K562 (cell line): ENCODE data around the gene PRTN3. TPM values are rescaled to one million over a fixed set of nuclear protein-coding genes. Genes with fewer than 3 reads are reported as not detected.

Experiments
- ATAC-seq: fragments of 200-7000 bp; cut with Tn5 transposase; 3 replicates; pipeline ENCODE4 v1.9.1; 2020; ENCODE audit warnings: moderate library complexity
- BruUV-seq: library from RNA; stranded (reverse); fragments of 400-500 nt; replicated peaks from 2 replicates; lab custom pipeline; 2021; lab: Mats Ljungman, UMichigan
- CTCF ChIA-PET: fragments of 300-600 bp; formaldehyde crosslinking; extraction: SDS; loops from one replicate; lab custom pipeline; 2021; ENCODE audit warnings: low intra/inter-chr PET ratio; lab: Yijun Ruan, JAX
- POLR2A ChIA-PET: fragments of 300-600, 350-650 bp; sonication (Branson Sonifier 250); formaldehyde crosslinking; extraction: SDS; loops from one replicate; lab custom pipeline; 2021; ENCODE audit warnings: antibody characterized with exemption, inconsistent platforms; lab: Yijun Ruan, JAX
- DNase-seq, 4 experiments: peaks; one replicate each; pipeline versions ENCODE4 v3.0.0 to v3.0.0-alpha.2; 2011 to 2018; ENCODE audit warnings: low spot score in 3 of 4, mixed read lengths in 3 of 4; ENCODE audit errors: extremely low read depth in 1 of 4
- FAIRE-seq: peaks from 2 replicates; lab custom pipeline; 2011; peaks lifted over from hg19 to GRCh38; lab: Jason Lieb, UNC
- H2AFZ ChIP-seq: 2 replicates; pipeline ENCODE4 v1.6.0; 2011; ENCODE audit warnings: low read depth, low read length, control low read depth, inconsistent platforms
- H3K27ac ChIP-seq: fragments of 200-600 bp; 3 replicates; pipeline ENCODE4 v1.8.0; 2011; ENCODE audit warnings: low read depth, mild to moderate bottlenecking, control low read depth, inconsistent platforms, low read length, moderate library complexity, mixed read lengths; ENCODE audit errors: extremely low read depth
- H3K27me3 ChIP-seq, 2 experiments: fragments of 300-600 bp in 1 of 2; 2 replicates in 1 of 2; 3 replicates in 1 of 2; pipeline versions ENCODE4 v1.6.0 to v1.8.0; 2011; ENCODE audit warnings: inconsistent platforms in 2 of 2, low read length in 2 of 2, mild to moderate bottlenecking in 1 of 2, mixed read lengths in 1 of 2, moderate library complexity in 1 of 2; ENCODE audit not compliant: control insufficient read depth in 2 of 2, insufficient read depth in 2 of 2
- H3K36me3 ChIP-seq: fragments of 300-600 bp; 3 replicates; pipeline ENCODE4 v1.8.0; 2011; ENCODE audit warnings: mild to moderate bottlenecking, low read length, inconsistent platforms; ENCODE audit not compliant: control insufficient read depth, insufficient read depth
- H3K4me1 ChIP-seq, 2 experiments: fragments of 200-600 bp in 1 of 2; replicated peaks in 1 of 2; 2 replicates in 1 of 2; 3 replicates in 1 of 2; pipeline versions ENCODE4 v1.5.1 to v1.8.0; 2011; ENCODE audit warnings: inconsistent platforms in 2 of 2, low read length in 2 of 2, mild to moderate bottlenecking in 1 of 2, mixed read lengths in 1 of 2, moderate library complexity in 1 of 2; ENCODE audit not compliant: control insufficient read depth in 2 of 2, insufficient read depth in 2 of 2
- H3K4me2 ChIP-seq: 2 replicates; pipeline ENCODE4 v1.6.1; 2011; ENCODE audit warnings: low read length, control low read depth, inconsistent platforms, mixed read lengths; ENCODE audit not compliant: insufficient read depth
- H3K4me3 ChIP-seq: fragments of 200-600 bp; sonication (generic), shearing (Covaris generic); 2 replicates; pipeline ENCODE4 v1.5.1; 2016; ENCODE audit warnings: control low read depth, inconsistent platforms
- H3K79me2 ChIP-seq: fragments of 200-600 bp; 3 replicates; pipeline ENCODE4 v1.8.0; 2011; ENCODE audit warnings: low read length, inconsistent platforms; ENCODE audit not compliant: control insufficient read depth, insufficient read depth
- H3K9ac ChIP-seq, 2 experiments: 2 replicates each; pipeline versions ENCODE4 v1.6.0 to v1.6.1; 2011; ENCODE audit warnings: low read depth in 2 of 2, low read length in 2 of 2, control low read depth in 1 of 2, inconsistent platforms in 1 of 2, mild to moderate bottlenecking in 1 of 2, mixed read lengths in 1 of 2; ENCODE audit not compliant: insufficient read depth in 1 of 2
- H3K9me1 ChIP-seq: one replicate; pipeline ENCODE4 v1.6.0; 2011; ENCODE audit warnings: inconsistent platforms, mild to moderate bottlenecking, low read length, moderate library complexity; ENCODE audit not compliant: control insufficient read depth, insufficient read depth
- H3K9me3 ChIP-seq: replicated peaks from 2 replicates; pipeline ENCODE4 v1.5.1; 2011; ENCODE audit warnings: low read depth, low read length, inconsistent platforms; ENCODE audit not compliant: control insufficient read depth, insufficient read depth
- H4K20me1 ChIP-seq: replicated peaks from 2 replicates; pipeline ENCODE4 v1.6.1; 2011; ENCODE audit warnings: low read length, inconsistent platforms, mixed read lengths; ENCODE audit not compliant: control insufficient read depth, insufficient read depth
- CBFA2T2 ChIP-seq: fragments of 450-650 bp; conservative IDR thresholded peaks from 2 replicates; pipeline ENCODE4 v1.6.1; 2017; ENCODE audit warnings: mild to moderate bottlenecking
- CBX1 ChIP-seq: sonication (generic); IDR thresholded peaks from 2 replicates; pipeline ENCODE4 v1.6.1; 2016; ENCODE audit warnings: antibody characterized with exemption, low read depth, mild to moderate bottlenecking
- CCNT2 ChIP-seq: IDR thresholded peaks from 2 replicates; pipeline ENCODE4 v1.6.1; 2011; ENCODE audit warnings: borderline replicate concordance, low read depth, mild to moderate bottlenecking, moderate library complexity, mixed read lengths, low read length; ENCODE audit not compliant: insufficient read length; ENCODE audit errors: extremely low read depth
- HMGN3 ChIP-seq: IDR thresholded peaks from 2 replicates; pipeline ENCODE4 v1.6.1; 2011; ENCODE audit warnings: borderline replicate concordance, low read depth, mild to moderate bottlenecking, mixed read lengths, low read length; ENCODE audit not compliant: insufficient read length; ENCODE audit errors: extremely low read depth
- HOXB6 ChIP-seq: fragments of 250-450 bp; sonication (Bioruptor Pico); IDR thresholded peaks from 2 replicates; pipeline ENCODE4 v1.5.1; 2022; ENCODE audit warnings: mild to moderate bottlenecking, borderline replicate concordance
- KAT8 ChIP-seq: fragments of 450-650 bp; IDR thresholded peaks from 2 replicates; pipeline ENCODE4 v1.6.1; 2016; ENCODE audit warnings: low read depth, mild to moderate bottlenecking
- KDM5B ChIP-seq: fragments of 200-600 bp; sonication (generic); IDR thresholded peaks from 2 replicates; pipeline ENCODE4 v1.6.1; 2012; ENCODE audit warnings: low read depth, mild to moderate bottlenecking, moderate library complexity, low read length, control low read depth, inconsistent platforms; ENCODE audit not compliant: insufficient replicate concordance
- MYNN ChIP-seq, 2 experiments: sonication (generic); formaldehyde crosslinking in 1 of 2; IDR thresholded peaks; 2 replicates each; pipeline versions ENCODE4 v1.5.0 to v1.6.1; 2016 to 2020; ENCODE audit warnings: antibody characterized with exemption in 1 of 2, missing genetic modification reagents in 1 of 2
- PTTG1 ChIP-seq: fragments of 450-650 bp; IDR thresholded peaks from 2 replicates; pipeline ENCODE4 v1.6.1; 2016; ENCODE audit warnings: low read depth, mild to moderate bottlenecking, missing genetic modification characterization, missing compliant biosample characterization
- RBBP5 ChIP-seq: fragments of 200-600 bp; sonication (generic); IDR thresholded peaks from 2 replicates; pipeline ENCODE4 v1.6.1; 2012; ENCODE audit warnings: borderline replicate concordance, mild to moderate bottlenecking, low read length, control low read depth, inconsistent platforms; ENCODE audit not compliant: insufficient read depth, poor library complexity, severe bottlenecking
- SIRT6 ChIP-seq: IDR thresholded peaks from one replicate; pipeline ENCODE4 v1.6.1; 2012; ENCODE audit warnings: low read depth, mild to moderate bottlenecking, control low read depth, inconsistent platforms, low read length, moderate library complexity
- WGBS: fragments of 100-300 bp; shearing (Covaris generic); methylation state at CpG from one replicate; pipeline ENCODE4 v1.1.6; 2016; ENCODE audit warnings: low coverage, mixed read lengths; ENCODE audit not compliant: insufficient coverage; ENCODE audit errors: missing lambda C conversion rate; 5-methylcytosine and 5-hydroxymethylcytosine counted together
- in situ Hi-C: fragments of 300-500 bp; cut with MboI; formaldehyde crosslinking; loops from 4 replicates; pipeline ENCODE4 v1.15.0; 2018; ENCODE audit warnings: inconsistent platforms, mixed read lengths
- intact Hi-C: fragments of 100-400 bp; cut with micrococcal nuclease; formaldehyde crosslinking; loops from 2 replicates; pipeline ENCODE4 v1.14.2; 2022
- polyA plus RNA-seq, 8 experiments: library from polyadenylated mRNA; depleted of rRNA in 4 of 8; stranded (reverse) in 5 of 8; unstranded in 3 of 8; fragments of >200 nt; fragmentation: Nextera tagmentation in 2 of 8; fragmentation: Illumina TruSeq in 1 of 8; extraction: Ambion mirVana in 2 of 8; extraction: Trizol in 1 of 8; gene quantifications; 2 replicates each; pipeline versions ENCODE4 v1.2.1 to v1.2.3, GENCODE V29; 2011 to 2014; ENCODE audit warnings: inconsistent platforms in 1 of 8, missing spikeins in 1 of 8
- total RNA-seq, 7 experiments: library from RNA; depleted of rRNA in 6 of 7; stranded (reverse); fragments of >200 nt in 6 of 7; fragmentation: Illumina TruSeq in 2 of 7; extraction: Trizol in 2 of 7; gene quantifications; 2 replicates each; pipeline versions ENCODE4 v1.2.1 to v1.2.3, GENCODE V29; 2011 to 2021; ENCODE audit warnings: low replicate concordance in 1 of 7
- TF ChIP-seq, protein P1 (sequence below): fragments of 250-450 bp; sonication (Bioruptor Pico); IDR thresholded peaks from 2 replicates; pipeline ENCODE4 v1.5.0; 2021
- TF ChIP-seq, protein P2 (sequence below): fragments of 450-650 bp; IDR thresholded peaks from 2 replicates; pipeline ENCODE4 v1.6.1; 2017; ENCODE audit warnings: antibody characterized with exemption, mild to moderate bottlenecking
- TF ChIP-seq, protein P3 (sequence below): sonication (generic); formaldehyde crosslinking; IDR thresholded peaks from 2 replicates; pipeline ENCODE4 v1.8.1; 2023; ENCODE audit warnings: mild to moderate bottlenecking, missing genetic modification reagents

PRTN3 gene
- total and polyA plus RNA-seq, 9 of the 15 experiments (the other 6 are each of a cell fraction or from before 2014, with no cell fraction given) = 0.14 to 0.86 (median 0.43) TPM; not detected in 3

DNA sequence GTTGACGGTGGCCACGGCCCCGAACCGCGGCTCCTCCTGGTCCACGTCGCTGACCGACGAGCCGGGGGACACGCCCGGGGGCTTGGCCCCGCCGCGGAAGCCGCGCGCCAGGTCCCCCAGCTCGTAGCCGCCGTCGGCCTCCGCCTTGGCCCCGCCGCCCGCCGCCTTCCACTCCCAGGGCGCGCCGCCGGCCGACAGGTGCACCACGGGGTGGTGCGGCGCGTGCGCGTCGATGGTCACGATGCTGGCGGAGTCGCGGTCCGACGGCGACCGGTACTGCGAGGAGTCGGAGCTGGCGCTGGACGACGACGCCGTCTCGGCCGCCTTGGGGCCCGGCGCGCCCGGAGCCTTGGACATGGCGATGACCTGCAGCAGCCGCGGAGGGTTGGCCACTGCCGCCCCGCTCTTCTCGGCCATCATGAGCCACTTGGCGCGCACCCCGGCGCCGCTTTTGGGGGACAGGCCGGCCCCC is 28.0 kb upstream of the PRTN3 start:
- POLR2A ChIA-PET = interaction anchor here (0.6 to 2.2 kb wide), 2 partner anchors 11 to 14 kb away, joined by 3 to 11 read pairs; no protein-coding TSS in a partner anchor
- ATAC-seq (no peak; the same call in 2 of the 3 replicates), FAIRE-seq (no peak), DNase-seq (peak in 1 of 4 experiments; percentile 18)
- 90% methylated on average over 2 of the region's 72 CpGs for WGBS
- no peak overlapping the region for H3K4me2 ChIP-seq
- H3K9ac ChIP-seq = no peak overlapping the region
- CTCF ChIA-PET = no interaction called here
- H2AFZ ChIP-seq = no peak overlapping the region
- BruUV-seq = no TSS peak
- H3K9me1 ChIP-seq = no peaks in the 10 kb centered on the region
- H3K27me3 ChIP-seq = no peaks in the 10 kb centered on the region
- H3K4me3 ChIP-seq = no peak overlapping the region
- peaks cover 13% of the 10 kb centered on the region for H3K79me2 ChIP-seq
- no peaks in the 10 kb centered on the region for H4K20me1 ChIP-seq
- intact Hi-C loops = no loop called here
- no peak overlapping the region for H3K27ac ChIP-seq
- peaks cover 3% of the 10 kb centered on the region for H3K9me3 ChIP-seq
- peaks cover 0 to 41% of the 10 kb centered on the region in 2 experiments; a peak in 2 of 5 replicates for H3K4me1 ChIP-seq
- H3K36me3 ChIP-seq = peaks cover 74% of the 10 kb centered on the region
- in situ Hi-C loops = no loop called here
- TF ChIP-seq, protein P1, sequence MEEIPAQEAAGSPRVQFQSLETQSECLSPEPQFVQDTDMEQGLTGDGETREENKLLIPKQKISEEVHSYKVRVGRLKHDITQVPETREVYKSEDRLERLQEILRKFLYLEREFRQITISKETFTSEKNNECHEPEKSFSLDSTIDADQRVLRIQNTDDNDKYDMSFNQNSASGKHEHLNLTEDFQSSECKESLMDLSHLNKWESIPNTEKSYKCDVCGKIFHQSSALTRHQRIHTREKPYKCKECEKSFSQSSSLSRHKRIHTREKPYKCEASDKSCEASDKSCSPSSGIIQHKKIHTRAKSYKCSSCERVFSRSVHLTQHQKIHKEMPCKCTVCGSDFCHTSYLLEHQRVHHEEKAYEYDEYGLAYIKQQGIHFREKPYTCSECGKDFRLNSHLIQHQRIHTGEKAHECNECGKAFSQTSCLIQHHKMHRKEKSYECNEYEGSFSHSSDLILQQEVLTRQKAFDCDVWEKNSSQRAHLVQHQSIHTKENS = no peak
- TF ChIP-seq, protein P2, sequence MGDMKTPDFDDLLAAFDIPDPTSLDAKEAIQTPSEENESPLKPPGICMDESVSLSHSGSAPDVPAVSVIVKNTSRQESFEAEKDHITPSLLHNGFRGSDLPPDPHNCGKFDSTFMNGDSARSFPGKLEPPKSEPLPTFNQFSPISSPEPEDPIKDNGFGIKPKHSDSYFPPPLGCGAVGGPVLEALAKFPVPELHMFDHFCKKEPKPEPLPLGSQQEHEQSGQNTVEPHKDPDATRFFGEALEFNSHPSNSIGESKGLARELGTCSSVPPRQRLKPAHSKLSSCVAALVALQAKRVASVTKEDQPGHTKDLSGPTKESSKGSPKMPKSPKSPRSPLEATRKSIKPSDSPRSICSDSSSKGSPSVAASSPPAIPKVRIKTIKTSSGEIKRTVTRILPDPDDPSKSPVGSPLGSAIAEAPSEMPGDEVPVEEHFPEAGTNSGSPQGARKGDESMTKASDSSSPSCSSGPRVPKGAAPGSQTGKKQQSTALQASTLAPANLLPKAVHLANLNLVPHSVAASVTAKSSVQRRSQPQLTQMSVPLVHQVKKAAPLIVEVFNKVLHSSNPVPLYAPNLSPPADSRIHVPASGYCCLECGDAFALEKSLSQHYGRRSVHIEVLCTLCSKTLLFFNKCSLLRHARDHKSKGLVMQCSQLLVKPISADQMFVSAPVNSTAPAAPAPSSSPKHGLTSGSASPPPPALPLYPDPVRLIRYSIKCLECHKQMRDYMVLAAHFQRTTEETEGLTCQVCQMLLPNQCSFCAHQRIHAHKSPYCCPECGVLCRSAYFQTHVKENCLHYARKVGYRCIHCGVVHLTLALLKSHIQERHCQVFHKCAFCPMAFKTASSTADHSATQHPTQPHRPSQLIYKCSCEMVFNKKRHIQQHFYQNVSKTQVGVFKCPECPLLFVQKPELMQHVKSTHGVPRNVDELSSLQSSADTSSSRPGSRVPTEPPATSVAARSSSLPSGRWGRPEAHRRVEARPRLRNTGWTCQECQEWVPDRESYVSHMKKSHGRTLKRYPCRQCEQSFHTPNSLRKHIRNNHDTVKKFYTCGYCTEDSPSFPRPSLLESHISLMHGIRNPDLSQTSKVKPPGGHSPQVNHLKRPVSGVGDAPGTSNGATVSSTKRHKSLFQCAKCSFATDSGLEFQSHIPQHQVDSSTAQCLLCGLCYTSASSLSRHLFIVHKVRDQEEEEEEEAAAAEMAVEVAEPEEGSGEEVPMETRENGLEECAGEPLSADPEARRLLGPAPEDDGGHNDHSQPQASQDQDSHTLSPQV = no peak
- no peak for TF ChIP-seq KDM5B
- no peak for TF ChIP-seq CBFA2T2
- TF ChIP-seq SIRT6 = peak; percentile 48
- TF ChIP-seq KAT8 = no peak
- TF ChIP-seq CBX1 = no peak
- TF ChIP-seq HMGN3 = peak; percentile 15
- TF ChIP-seq, protein P3, sequence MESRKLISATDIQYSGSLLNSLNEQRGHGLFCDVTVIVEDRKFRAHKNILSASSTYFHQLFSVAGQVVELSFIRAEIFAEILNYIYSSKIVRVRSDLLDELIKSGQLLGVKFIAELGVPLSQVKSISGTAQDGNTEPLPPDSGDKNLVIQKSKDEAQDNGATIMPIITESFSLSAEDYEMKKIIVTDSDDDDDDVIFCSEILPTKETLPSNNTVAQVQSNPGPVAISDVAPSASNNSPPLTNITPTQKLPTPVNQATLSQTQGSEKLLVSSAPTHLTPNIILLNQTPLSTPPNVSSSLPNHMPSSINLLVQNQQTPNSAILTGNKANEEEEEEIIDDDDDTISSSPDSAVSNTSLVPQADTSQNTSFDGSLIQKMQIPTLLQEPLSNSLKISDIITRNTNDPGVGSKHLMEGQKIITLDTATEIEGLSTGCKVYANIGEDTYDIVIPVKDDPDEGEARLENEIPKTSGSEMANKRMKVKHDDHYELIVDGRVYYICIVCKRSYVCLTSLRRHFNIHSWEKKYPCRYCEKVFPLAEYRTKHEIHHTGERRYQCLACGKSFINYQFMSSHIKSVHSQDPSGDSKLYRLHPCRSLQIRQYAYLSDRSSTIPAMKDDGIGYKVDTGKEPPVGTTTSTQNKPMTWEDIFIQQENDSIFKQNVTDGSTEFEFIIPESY (CRISPR knock-in tag) = peak; percentile 88
- no peak for TF ChIP-seq HOXB6 (CRISPR knock-in tag)
- TF ChIP-seq PTTG1 (tag) = no peak
- TF ChIP-seq CCNT2 = peak; percentile 79
- no peak for TF ChIP-seq RBBP5
- no peak for TF ChIP-seq MYNN (IDR thresholded peaks at IDR 0.05)
- TF ChIP-seq MYNN (CRISPR knock-in tag; IDR thresholded peaks at IDR 0.05) = no peak
